Middle frontal gyrus (tissue), 1 donor: ENCODE results near the gene CLTA.
"Not testable (repeated sequence)": the region's sequence is repeated elsewhere in the genome, so short reads cannot be mapped to it uniquely, and the experiment has no call there.

Source experiments
- DNase-seq: peaks from one replicate; pipeline ENCODE4 v3.0.0-alpha.2; 2015; ENCODE audit warnings: low spot score; ENCODE audit errors: extremely low spot score

Gene CLTA

DNA sequence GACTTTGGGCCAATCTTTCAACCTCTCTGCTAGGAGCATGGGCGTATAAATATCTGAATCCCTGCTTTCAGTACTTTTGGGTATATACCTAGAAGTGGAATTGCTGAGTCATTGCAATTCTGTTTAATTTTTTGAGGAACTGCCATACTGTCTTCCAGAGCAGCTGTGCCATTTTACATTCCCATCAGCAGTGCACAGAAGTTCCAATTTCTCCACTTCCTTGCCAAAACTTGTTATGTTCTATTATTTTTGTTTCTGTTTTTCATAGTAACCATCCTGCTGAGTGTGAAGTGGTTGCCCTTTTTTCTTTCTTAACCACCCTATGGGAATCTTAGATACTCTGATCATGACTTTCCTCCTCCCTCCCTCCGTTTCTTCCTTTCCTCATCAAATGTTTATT, 32.6 kb upstream of the CLTA start:
- DNase-seq = no peak

DNA sequence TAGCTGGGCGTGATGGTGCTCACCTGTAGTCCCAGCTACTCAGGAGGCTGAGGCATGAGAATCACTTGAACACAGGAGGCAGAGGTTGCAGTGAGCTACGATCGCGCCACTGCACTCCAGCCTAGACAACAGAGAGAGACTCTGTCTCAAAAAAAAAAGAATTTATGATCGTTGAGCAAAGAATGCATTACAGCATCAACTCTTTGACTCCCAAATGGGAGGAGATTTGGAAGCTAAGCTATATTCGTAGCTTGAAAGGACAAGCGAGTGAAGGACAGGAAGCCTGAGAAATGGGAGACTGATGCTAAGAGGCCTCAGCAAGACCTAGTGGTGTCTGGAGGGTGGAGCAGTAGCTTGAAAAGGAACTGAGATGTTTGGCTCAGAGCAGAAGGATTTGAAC, 31.8 kb upstream of the CLTA start:
- DNase-seq = no peak

DNA sequence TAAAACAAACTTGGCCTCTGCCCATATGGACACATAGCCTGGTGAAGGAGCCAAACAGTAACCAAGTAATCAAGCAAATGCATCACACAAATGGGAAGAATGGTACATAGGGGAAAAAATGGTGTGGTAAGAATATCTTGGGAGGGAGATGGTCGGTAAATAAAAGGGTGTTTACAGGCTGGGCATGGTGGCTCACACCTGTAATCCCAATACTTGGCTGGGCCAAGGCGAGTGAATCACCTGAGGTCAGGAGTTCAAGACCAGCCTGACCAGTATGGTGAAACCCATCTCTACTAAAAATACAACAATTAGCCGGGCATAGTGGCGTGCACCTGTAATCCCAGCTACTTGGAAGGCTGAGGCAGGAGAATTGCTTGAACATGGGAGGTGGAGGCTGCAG, 31.2 kb upstream of the CLTA start:
- DNase-seq = not testable (repeated sequence)

DNA sequence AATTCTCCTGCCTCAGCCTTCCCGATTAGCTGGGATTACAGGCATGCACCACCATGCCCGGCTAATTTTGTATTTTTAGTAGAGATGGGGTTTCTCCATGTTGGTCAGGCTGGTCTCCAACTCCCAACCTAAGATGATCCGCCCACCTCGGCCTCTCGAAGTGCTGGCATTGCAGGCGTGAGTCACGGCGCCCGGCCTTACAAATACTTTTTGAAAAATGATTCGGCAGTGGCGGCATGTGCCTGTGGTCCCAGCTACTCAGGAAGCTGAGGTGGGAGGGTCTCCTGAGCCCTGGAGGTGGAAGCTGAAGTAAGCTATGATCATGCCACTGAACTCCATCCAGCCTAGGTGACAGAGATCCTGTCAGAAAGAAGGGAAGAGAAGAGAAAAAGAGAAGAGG, 30.6 kb upstream of the CLTA start:
- DNase-seq = not testable (repeated sequence)

DNA sequence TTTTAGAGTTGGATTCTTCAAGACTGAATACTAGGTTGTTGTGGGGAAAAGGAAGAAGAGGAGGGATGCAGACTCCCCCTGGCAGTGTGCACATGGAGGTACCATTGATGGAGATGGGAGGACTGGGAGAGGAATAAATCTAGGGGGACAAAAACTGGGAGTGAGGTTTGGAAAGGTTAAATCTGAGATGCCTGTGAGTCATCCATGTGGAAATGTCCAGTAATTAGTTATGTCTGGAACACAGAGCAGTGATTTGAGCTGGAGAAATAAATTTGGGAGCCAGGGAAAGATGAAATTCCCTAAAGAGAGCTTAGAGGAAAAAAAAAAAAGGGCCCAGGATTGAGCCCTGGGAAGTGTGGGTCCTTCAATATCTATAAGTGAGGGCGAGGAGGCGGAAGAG, 29.5 kb upstream of the CLTA start:
- no peak for DNase-seq

DNA sequence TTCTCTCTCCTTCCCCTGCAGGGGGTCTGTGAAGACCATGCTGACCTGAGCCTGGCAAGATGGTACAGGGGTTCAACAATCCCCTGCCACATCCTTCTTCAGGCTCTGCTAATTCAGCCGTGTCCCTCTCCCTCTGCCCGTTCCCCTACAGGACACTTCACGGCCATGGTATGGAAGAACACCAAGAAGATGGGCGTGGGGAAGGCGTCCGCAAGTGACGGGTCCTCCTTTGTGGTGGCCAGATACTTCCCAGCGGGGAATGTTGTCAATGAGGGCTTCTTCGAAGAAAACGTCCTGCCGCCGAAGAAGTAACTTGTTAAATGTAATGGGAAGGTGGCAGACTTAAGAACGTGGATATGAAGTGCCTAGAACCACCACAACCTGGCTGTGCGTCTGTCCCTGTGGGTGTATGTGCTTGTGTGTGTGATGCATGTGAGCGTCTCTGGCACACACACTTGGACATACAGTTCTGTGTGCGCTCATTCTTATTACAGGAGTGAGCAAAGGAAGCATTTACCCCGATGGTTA, 28.4 kb upstream of the CLTA start:
- no peak for DNase-seq

DNA sequence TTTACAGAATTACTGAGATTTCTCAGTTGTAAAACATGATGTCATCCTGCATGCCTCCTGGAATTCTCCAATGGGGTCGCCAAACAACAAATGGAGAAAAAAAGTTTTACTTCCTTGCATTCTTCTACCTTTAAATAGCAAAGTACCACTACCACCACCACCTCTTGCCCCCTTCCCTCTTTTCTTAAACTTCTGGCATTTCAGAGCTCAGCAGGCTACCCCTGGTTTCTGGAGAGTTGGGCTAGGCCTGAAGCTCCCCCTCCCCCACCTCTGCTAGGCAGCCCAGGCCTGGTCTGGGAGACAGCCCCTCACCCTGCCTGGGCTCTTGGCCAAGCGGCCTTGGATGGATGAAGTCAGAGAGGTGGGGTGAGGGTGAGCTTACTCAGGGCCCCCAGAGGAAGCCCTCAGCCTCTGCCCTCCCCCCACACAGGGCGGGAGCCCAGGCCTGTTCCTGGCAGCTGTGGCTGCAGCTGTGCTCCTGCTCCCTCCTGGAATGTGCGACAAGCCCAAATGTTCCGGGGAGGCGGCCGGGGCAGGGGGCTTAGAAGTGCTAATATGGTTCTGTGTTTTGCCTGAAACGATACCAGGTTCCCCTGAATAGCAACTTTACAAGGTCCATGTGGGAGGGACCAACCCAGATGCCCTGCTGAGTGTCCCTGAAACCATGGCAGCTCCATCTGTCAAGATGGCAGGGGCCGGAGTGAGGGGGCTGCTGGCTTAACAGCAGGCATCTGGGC, 27.5 kb upstream of the CLTA start:
- DNase-seq = no peak

DNA sequence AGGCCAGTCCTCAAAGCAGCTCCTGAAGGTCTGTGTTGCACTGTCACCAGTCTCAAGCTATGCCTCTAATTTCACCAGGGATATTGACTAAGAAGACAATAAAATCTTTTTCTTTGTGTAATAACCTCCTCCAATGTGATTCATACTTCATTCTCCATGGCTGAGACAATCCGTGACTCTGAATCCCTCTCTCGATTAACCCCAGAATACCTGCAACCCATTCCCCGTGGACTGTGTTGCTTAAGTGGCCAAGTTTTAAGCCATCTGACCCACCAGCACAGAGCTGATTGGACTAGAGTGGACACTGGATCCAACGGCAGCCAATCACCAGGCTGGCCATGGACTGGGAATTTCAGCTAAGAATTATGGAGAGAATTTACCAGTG, 26.9 kb upstream of the CLTA start:
- DNase-seq = no peak

DNA sequence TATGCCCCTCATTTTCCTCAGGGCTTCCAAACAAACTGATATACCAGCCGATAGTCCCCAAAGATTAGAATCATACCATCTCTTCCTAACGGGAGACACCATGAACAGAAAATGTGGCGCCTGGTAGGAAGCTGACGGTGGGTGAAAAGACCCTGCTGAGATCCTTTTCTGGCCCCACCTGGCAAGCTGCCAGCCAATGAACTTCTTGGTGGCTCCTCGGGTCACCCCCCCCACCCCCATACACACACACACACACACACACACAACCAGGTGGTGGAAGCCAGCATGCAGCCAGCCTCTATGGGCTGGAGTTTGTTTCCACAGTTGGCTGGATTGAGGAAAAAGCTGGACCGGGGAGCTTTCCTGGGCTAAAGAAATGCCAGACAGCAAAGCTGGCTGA, 26.3 kb upstream of the CLTA start:
- no peak for DNase-seq

DNA sequence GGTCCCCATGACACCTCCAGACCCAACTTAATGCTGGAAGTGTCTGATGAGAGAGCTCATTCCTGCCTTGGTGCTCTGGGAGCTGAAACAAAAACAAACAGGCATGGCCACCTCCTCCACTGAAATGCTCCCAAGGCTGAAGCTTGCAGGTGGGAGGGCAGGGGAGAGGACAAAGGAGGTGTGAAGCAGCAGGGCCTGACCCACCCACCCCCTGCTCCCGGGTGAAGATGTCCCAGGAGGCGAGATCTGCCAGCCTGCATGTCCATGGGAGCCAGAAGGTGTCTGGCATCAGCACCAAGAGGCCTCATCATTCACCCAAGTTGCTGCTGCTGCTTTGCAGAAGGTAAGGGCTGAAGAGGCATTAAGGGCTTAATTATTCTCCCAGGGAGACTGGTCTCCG, 25.7 kb upstream of the CLTA start:
- no peak for DNase-seq

DNA sequence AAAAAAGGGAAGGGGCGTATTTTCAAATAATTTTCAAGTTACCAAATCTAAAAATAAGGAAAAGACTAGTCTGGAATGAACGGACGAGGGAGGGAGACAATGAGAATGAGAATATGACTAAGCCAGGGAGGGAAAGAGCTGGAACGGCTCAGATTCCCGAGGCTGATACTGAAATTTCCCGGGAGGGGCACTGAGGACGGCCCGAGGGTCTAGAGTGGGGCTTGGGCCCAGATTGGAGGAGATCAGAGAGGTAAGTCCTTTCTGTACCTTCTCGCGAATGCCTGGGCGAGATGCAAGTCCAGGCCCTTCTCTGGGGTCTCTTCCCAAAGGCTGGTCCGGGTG, 24.9 kb upstream of the CLTA start:
- DNase-seq = no peak

DNA sequence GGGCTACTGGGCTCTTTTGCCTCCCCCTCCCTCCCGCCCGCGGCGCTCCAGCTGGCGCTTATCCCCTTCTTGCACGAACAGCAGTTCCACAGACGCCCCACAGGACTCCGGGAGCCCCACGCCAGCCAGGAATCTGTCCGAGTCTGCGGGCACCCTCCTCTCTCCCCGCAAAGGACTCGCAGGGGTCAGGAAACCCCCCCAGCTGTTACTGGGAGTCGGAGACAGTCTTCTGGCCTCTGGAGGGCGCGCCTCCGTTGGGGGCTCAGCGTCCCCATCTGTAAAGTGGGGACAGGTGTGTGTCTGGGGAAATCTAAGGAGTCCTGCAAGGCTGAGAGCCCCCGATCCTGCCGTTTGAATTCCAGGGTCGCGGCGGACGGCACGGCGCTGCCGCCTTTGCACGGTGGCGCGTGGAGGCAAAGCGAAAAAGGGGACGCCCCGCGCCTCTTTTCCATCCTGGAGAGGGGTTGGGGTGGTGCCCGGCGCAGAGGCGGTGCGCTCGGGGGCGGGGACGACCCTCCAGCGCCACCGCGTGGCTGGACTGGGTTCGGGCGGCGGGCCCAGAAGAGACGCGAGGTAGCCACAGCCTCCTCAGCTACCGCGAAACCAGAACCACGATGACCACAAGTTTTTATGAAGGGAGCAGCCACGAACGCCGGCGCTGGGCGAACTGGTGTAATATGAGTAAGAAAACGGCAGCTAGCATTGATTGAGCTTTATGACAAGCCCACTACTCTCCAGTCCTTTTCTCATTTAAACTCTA, 24.4 kb upstream of the CLTA start:
- DNase-seq = peak; percentile 66

DNA sequence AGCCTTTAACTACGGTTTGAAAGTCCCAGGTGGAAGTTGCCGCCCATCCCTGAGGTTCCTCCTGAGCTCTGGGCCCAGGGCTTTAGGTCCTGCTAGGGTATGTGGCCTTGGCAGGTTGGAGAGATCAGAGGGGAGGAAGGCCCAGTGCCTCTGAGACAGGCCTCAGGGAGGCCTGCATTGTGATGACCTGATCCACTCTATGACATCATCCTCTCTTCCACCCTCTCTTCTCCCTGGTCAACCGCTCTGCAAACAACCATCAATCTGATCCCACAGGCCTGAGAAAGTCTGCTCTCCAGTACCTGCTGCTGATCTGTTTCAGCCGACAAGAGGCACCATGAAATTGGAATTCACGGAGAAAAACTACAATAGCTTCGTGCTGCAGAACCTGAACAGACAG, 21.6 kb upstream of the CLTA start, which contains the start of gene CCIN:
CCIN (plus strand) TSS at position 223 of the 400 bp plus-strand sequence; CDS start at position 338, 115 bp downstream.
- no peak for DNase-seq

DNA sequence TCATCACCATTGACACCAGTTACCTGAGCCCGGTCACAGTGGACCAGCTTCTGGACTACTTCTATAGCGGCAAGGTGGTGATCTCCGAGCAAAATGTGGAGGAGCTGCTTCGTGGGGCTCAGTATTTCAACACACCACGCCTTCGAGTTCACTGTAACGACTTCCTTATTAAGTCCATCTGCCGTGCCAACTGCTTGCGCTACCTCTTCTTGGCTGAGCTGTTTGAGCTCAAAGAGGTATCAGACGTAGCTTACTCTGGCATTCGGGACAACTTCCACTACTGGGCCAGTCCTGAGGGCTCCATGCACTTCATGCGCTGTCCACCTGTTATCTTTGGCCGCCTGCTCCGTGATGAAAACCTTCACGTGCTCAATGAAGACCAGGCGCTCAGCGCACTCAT, 21.0 kb upstream of the CLTA start:
- no peak for DNase-seq

DNA sequence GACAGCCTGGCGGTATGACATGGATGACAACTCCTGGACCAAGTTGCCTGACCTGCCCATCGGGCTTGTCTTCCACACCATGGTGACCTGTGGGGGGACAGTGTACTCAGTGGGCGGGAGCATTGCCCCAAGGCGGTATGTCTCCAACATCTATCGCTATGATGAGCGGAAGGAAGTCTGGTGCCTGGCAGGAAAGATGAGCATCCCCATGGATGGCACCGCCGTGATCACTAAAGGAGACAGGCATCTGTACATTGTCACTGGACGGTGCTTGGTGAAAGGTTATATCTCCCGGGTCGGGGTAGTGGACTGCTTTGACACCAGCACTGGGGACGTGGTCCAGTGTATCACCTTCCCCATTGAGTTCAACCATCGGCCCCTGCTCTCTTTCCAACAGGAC, 20.2 kb upstream of the CLTA start:
- DNase-seq = no peak

DNA sequence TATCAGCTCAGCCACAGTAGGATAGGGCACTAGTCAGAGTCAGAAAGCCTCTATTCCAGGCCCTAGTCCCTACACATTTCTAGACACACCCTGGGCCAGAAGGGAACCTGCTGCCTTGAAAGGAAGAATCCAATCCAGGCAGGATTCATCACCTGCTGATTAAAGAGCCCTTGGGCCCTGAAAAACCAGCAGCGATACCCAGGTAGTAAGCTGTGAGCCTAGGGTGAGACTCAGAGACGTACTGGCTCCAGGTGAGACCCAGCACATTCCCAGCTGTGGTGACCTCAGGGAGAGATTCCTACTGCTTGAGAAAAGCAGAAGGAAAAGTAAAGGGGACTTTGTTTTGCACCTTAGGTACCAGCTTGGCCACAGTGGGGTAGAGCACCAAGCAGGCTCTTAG, 16.9 kb upstream of the CLTA start:
- DNase-seq = no peak

DNA sequence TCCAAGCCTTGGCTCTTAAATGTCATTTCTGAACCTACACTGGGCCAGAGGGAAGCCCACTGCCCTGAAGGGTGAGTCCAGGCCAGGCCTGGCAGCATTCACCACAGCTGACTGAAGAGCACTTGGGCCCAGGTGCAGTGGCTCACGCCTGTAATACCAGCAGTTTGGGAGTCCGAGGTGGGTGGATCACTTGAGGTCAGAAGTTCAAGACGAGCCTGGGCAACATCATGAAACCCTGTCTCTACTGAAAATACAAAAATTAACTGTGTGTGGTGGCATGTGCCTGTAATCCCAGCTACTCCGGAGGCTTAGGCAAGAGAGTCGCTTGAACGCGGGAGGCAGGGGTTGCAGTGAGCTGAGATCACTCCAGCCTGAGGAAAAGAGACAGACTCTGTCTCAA, 16.4 kb upstream of the CLTA start:
- no peak for DNase-seq

DNA sequence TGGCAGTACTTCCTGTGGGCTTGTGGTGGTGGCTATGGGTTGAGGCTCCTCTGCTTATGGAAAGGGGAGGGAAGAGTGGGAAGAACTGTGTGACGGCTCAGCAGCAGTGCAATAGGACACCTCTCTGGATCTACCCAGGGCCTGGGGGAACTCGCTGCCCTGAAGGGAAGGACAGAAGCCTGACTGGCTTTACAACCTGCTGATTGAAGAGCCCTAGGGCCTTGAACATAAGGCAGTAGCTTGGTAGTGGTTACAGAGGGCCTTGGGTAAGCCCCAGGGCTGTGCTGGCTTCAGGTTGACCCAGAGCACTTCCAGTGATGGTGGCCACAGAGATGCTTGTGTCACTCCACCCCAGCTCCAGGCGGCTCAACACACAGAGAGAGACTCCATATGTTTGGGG, 16.0 kb upstream of the CLTA start:
- DNase-seq = no peak

DNA sequence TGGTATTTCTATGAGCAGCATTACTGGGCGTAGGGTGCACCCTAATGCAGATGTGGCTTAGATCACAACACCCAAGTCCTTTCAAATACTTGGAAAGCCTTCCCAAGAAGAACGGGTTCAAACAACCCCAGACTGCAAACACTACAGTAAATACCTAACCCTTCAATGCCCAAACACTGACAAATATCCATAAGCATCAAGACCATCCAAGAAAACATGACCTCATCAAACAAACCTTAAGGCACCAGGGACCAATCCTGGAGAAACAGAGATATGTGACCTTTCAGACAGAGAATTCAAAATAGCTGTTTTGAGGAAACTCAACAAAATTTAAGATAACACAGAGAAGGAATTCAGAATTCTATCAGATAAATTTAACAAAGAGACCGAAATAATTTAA, 15.5 kb upstream of the CLTA start:
- DNase-seq = not testable (repeated sequence)

DNA sequence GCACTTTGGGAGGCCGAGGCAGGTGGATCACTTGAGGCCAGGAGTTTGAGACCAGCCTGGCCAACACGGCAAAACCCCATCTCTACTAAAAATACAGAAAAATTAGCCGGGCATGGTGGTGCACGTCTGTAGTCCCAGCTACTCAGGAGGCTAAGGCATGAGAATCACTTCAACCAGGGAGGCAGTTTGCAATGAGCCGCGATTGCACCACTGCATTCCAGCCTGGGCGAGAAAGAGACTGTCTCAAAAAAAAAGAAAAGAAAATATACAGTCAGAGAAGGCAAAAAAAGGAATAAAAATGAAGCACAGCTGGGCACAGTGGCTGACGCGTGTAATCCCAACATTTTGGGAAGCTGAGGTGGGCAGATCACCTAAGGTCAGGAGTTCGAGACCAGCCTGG, 14.2 kb upstream of the CLTA start:
- DNase-seq = not testable (repeated sequence)

DNA sequence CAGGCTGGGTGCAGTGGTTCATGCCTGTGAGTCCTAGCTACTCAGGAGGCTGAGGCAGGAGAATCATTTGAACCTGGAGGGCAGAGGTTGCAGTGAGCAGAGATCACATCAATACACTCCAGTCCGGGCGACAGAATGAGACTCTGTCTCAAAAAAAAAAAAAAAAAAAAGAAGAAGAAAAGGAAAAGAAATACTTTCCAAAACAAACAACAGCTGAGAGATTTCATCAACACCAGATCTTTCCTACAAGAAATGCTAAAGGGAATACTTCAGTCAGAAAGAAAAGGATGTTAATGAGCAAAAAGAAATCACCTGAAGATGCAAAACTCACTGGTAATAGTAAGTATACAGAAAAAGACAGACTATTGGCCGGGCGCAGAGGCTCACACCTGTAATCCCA, 13.2 kb upstream of the CLTA start:
- no peak for DNase-seq

DNA sequence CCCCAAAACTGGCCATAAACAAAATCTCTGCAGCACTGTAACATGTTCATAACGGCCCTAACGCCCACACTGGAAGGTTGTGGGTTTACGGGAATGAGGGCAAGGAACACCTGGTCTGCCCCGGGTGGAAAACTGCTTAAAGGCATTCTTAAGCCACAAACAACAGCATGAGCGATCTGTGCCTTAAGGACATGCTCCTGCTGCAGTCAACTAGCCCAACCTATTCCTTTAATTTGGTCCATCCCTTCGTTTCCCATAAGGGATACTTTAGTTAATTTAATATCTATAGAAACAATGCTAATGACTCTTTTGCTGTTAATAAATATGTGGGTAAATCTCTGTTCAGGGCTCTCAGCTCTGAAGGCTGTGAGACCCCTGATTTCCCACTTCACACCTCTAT, 10.5 kb upstream of the CLTA start:
- not testable (repeated sequence) for DNase-seq

DNA sequence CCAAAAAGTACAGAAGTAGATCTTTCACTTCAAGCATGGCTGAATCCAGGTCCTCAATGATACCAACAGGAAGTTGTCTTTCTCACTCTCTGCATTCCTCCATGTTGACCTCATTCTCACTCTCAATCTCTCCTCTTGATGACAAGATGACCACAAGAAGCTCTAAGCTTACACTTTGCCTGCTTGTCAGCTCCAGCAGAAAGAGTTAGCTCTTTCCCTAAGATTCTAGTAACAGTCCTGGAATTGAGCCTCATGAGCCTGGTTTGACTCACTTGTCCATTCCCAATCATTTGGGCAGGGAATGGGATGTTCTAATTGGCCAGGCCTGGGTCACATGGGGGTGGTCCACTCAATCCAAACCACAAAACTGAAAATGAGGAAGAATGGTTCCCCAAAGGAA, 3.3 kb upstream of the CLTA start:
- DNase-seq = no peak
